Measurements from ENCODE around the gene OR2H1.

OR2H1 gene

DNA sequence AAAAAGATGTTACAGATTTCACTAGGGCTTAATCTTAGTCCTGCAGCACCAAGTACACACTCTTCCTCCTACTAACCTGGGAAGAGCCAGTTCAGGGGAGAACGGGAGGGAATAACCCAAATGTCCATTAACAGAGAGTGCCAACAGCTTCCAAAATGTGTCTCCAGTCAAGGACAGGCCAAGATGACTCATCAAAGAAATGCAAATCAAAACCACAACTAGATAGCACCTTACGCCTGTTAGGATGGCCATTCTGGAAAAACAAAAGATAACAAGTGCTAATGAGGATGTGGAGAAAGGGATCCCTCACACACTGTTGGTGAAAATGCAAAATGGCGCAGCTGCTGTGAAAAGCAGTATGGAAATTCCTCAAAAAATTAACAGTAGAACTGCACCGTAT lies 34.6 kb downstream of the OR2H1 start:
- no peak for DNase-seq
- Histone ChIP-seq H3K9me3 (ENCODE audit: control insufficient read depth, low read length) (no peaks in the 10 kb centered on the region), H3K27ac (ENCODE audit: insufficient read depth, low read length, poor library complexity, severe bottlenecking) (no peak overlapping the region)

DNA sequence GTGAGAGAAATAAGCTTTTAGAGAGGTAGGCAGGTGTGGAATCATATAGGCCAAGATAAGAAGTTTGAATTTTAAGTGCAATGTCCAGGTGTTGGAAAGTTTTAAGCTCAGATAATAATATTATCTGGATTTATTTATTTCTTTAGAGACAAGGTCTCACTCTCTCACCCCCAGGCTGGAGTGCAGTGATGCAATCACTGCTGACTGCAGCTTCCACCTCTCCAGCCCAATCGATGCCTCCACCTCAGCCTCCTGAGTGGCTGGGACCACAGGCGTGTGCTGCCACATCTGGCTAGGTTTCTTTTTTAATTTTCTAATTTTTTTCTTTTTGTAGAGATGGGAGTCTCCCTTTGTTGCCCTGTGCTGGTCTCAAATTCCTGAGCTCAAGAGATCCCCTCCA lies 36.3 kb downstream of the OR2H1 start:
- no peak for DNase-seq
- Histone ChIP-seq H3K36me3 (ENCODE audit: control insufficient read depth, insufficient read depth, low read length) (no peaks in the 10 kb centered on the region), H3K27ac (ENCODE audit: insufficient read depth, low read length, poor library complexity, severe bottlenecking) (no peak overlapping the region), H3K4me3 (ENCODE audit: insufficient read depth, low read depth, low read length, poor library complexity, severe bottlenecking) (no peak overlapping the region), H3K4me1 (ENCODE audit: control insufficient read depth, insufficient read depth, low read length, poor library complexity, severe bottlenecking) (no peaks in the 10 kb centered on the region), H3K27me3 (replicated peaks; ENCODE audit: control insufficient read depth, insufficient read depth, low read length, poor library complexity, severe bottlenecking) (no peaks in the 10 kb centered on the region), H3K9me3 (ENCODE audit: control insufficient read depth, low read length) (no peaks in the 10 kb centered on the region)

More for the DNA sequence above, 34.6 kb downstream of the OR2H1 start:
- Histone ChIP-seq H3K36me3 (ENCODE audit: control insufficient read depth, insufficient read depth, low read length) (no peaks in the 10 kb centered on the region), H3K4me3 (ENCODE audit: insufficient read depth, low read depth, low read length, poor library complexity, severe bottlenecking) (no peak overlapping the region), H3K4me1 (ENCODE audit: control insufficient read depth, insufficient read depth, low read length, poor library complexity, severe bottlenecking) (no peaks in the 10 kb centered on the region), H3K27me3 (replicated peaks; ENCODE audit: control insufficient read depth, insufficient read depth, low read length, poor library complexity, severe bottlenecking) (no peaks in the 10 kb centered on the region)

DNA sequence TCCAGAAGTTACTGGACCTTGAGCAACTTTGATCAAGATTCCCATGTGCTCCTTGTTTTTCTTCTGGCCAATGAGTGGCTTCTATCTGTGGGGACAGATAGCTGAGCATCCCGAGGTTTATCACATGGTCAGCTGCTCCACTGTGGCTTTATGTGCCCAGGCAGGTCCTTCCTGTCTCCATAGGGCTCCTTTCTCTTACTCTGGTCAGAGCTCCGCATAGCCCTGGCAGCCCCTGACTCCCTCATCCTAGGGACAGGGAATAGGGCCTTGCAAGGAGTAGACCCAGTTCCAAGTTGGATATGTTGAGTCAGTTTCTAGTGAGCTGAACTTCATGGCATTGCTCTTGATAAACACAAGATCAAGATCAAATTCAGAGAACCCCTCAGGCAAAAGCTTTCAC lies 37.2 kb downstream of the OR2H1 start:
- Histone ChIP-seq H3K27me3 (replicated peaks; ENCODE audit: control insufficient read depth, insufficient read depth, low read length, poor library complexity, severe bottlenecking) (no peaks in the 10 kb centered on the region), H3K4me1 (ENCODE audit: control insufficient read depth, insufficient read depth, low read length, poor library complexity, severe bottlenecking) (no peaks in the 10 kb centered on the region), H3K36me3 (ENCODE audit: control insufficient read depth, insufficient read depth, low read length) (no peaks in the 10 kb centered on the region), H3K4me3 (ENCODE audit: insufficient read depth, low read depth, low read length, poor library complexity, severe bottlenecking) (no peak overlapping the region), H3K27ac (ENCODE audit: insufficient read depth, low read length, poor library complexity, severe bottlenecking) (no peak overlapping the region), H3K9me3 (ENCODE audit: control insufficient read depth, low read length) (no peaks in the 10 kb centered on the region)
- no peak for DNase-seq

DNA sequence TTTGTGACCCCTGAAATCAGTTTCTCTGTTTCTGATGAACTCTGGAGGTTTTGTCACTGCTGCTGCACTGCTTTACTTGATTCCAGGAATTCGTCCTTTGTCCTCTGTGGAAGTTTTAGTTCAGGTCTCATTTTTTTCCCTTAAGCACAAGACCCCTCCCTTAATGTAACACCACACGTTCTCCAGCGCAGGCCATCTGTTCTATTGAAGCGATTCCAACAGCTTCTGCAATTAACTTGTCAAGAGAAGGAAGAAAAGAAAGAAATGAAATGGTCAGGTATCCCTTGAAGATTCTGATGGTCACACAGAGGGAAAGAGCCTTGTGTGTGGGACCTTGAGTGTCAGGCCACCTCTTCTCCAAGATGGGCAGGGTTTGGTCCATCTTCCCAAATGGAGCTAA lies 38.6 kb downstream of the OR2H1 start:
- H3K27ac ChIP-seq (ENCODE audit: insufficient read depth, low read length, poor library complexity, severe bottlenecking), result no peak overlapping the region

DNA sequence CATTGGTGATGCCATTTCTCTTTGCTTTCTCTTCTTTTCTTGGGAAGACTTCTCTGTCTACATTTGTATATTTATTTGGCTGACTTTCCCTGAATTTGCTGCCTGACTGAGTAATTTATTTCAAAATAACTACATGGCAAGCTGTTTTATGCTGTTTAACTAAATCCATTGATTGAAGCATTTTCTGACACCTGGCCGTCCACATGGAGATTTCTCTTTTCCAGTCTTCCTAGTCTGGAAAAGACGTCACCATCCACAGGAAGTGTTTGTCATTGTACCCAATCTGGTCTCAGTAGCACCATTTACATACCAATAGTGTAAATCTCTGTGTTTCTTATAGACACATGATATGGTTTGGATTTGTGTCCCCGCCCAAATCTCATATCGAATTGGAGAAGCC lies 40.0 kb downstream of the OR2H1 start:
- peaks cover 4% of the 10 kb centered on the region for H3K27me3 ChIP-seq (replicated peaks; ENCODE audit: control insufficient read depth, insufficient read depth, low read length, poor library complexity, severe bottlenecking)
- no peak for DNase-seq
- no peak overlapping the region for H3K4me3 ChIP-seq (ENCODE audit: insufficient read depth, low read depth, low read length, poor library complexity, severe bottlenecking)
- no peaks in the 10 kb centered on the region for H3K9me3 ChIP-seq (ENCODE audit: control insufficient read depth, low read length)
- no peak overlapping the region for H3K27ac ChIP-seq (ENCODE audit: insufficient read depth, low read length, poor library complexity, severe bottlenecking)
- no peaks in the 10 kb centered on the region for H3K36me3 ChIP-seq (ENCODE audit: control insufficient read depth, insufficient read depth, low read length)
- H3K4me1 ChIP-seq (ENCODE audit: control insufficient read depth, insufficient read depth, low read length, poor library complexity, severe bottlenecking), result no peaks in the 10 kb centered on the region

More for the DNA sequence above, 38.6 kb downstream of the OR2H1 start:
- no peak for DNase-seq
- no peak overlapping the region for H3K4me3 ChIP-seq (ENCODE audit: insufficient read depth, low read depth, low read length, poor library complexity, severe bottlenecking)
- no peaks in the 10 kb centered on the region for H3K4me1 ChIP-seq (ENCODE audit: control insufficient read depth, insufficient read depth, low read length, poor library complexity, severe bottlenecking)
- H3K9me3 ChIP-seq (ENCODE audit: control insufficient read depth, low read length), result no peaks in the 10 kb centered on the region
- no peaks in the 10 kb centered on the region for H3K36me3 ChIP-seq (ENCODE audit: control insufficient read depth, insufficient read depth, low read length)
- peaks cover 4% of the 10 kb centered on the region for H3K27me3 ChIP-seq (replicated peaks; ENCODE audit: control insufficient read depth, insufficient read depth, low read length, poor library complexity, severe bottlenecking)

DNA sequence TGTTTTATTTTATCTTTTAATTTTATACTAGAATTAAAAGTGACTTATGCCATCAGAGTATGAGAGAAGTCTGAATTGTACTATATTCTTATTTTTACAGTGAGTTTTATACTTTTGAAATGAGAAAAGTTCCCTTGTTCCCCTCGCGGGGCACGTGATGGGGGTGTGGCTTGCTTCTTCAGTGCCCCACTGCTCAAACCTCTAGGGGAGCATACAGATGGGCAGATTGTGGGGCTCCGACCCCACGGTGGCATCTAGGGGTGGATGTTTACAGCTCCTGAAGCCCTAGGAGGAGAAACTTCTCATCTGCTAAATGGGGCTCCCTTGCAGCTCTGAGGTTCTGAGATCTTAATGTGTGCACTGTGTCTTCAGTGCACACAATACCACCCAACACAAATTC lies 42.7 kb downstream of the OR2H1 start:
- Histone ChIP-seq H3K27me3 (replicated peaks; ENCODE audit: control insufficient read depth, insufficient read depth, low read length, poor library complexity, severe bottlenecking) (peaks cover 4% of the 10 kb centered on the region), H3K4me1 (ENCODE audit: control insufficient read depth, insufficient read depth, low read length, poor library complexity, severe bottlenecking) (no peaks in the 10 kb centered on the region), H3K9me3 (ENCODE audit: control insufficient read depth, low read length) (no peaks in the 10 kb centered on the region), H3K27ac (ENCODE audit: insufficient read depth, low read length, poor library complexity, severe bottlenecking) (no peak overlapping the region), H3K4me3 (ENCODE audit: insufficient read depth, low read depth, low read length, poor library complexity, severe bottlenecking) (no peak overlapping the region), H3K36me3 (ENCODE audit: control insufficient read depth, insufficient read depth, low read length) (no peaks in the 10 kb centered on the region)
- no peak for DNase-seq

DNA sequence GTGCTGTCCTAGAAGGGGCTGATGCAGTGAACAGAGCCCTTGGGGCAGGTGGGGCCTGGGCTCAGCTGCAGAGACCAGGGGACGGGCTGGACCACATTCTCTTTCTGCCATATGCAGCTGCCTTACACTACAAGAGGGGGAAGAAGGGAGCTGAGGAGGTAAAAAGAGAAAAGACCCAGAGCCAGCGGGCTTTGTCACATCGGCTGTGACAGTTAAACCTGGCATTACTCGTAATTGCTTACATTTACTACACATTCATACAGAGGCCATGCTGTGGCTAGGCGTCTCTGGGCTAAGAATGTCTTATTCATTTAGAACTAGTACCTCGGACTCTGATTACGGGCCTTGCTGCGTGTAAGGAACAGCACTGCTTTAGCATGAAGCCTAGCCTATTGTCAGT lies 43.6 kb downstream of the OR2H1 start:
- Histone ChIP-seq H3K27me3 (replicated peaks; ENCODE audit: control insufficient read depth, insufficient read depth, low read length, poor library complexity, severe bottlenecking) (peaks cover 4% of the 10 kb centered on the region), H3K36me3 (ENCODE audit: control insufficient read depth, insufficient read depth, low read length) (no peaks in the 10 kb centered on the region), H3K27ac (ENCODE audit: insufficient read depth, low read length, poor library complexity, severe bottlenecking) (no peak overlapping the region), H3K4me3 (ENCODE audit: insufficient read depth, low read depth, low read length, poor library complexity, severe bottlenecking) (no peak overlapping the region), H3K9me3 (ENCODE audit: control insufficient read depth, low read length) (no peaks in the 10 kb centered on the region), H3K4me1 (ENCODE audit: control insufficient read depth, insufficient read depth, low read length, poor library complexity, severe bottlenecking) (no peaks in the 10 kb centered on the region)
- no peak for DNase-seq

DNA sequence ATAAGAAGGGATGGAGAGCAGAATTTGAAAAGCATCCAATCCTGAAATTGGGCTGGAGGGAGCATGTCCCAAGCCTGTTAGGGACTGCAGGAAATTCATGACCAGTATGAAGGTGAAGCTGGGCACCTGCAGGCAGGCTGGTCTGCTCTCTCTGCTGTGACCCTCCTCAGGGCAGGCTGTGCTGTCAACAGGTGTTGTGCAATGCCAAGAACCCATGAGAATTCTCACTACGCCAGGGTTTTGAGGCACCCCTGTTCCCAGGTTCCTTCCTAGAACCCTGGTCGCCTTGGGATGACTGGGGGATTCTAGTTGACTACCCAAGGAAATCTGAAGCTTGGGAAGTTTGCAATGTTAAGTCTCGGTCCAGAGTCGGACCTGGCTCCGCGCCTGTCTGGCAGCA lies 44.2 kb downstream of the OR2H1 start:
- Histone ChIP-seq H3K27me3 (replicated peaks; ENCODE audit: control insufficient read depth, insufficient read depth, low read length, poor library complexity, severe bottlenecking) (peaks cover 4% of the 10 kb centered on the region), H3K4me1 (ENCODE audit: control insufficient read depth, insufficient read depth, low read length, poor library complexity, severe bottlenecking) (no peaks in the 10 kb centered on the region), H3K27ac (ENCODE audit: insufficient read depth, low read length, poor library complexity, severe bottlenecking) (no peak overlapping the region), H3K4me3 (ENCODE audit: insufficient read depth, low read depth, low read length, poor library complexity, severe bottlenecking) (no peak overlapping the region), H3K36me3 (ENCODE audit: control insufficient read depth, insufficient read depth, low read length) (no peaks in the 10 kb centered on the region), H3K9me3 (ENCODE audit: control insufficient read depth, low read length) (no peaks in the 10 kb centered on the region)
- DNase-seq, result no peak

DNA sequence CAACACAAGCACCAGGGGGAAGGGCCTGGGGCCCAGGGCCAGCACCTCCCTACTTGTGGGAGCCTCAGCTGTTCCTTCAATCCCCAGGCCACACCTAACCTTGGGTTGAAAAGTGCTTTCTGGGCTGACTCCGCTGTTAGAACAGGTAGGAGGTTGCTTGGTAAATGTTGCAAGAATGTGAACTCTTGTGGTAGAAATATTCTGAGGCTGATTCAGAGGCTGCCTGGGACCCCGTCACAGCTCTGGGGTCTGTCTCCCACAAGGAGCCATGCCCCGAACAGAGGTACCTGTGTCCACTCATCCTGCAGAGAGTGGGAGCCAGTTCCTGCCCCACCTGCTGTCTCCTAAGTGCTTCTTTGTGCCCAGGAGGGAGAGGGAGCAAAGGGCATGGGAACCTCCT lies 45.2 kb downstream of the OR2H1 start:
- peaks cover 4% of the 10 kb centered on the region for H3K27me3 ChIP-seq (replicated peaks; ENCODE audit: control insufficient read depth, insufficient read depth, low read length, poor library complexity, severe bottlenecking)
- no peak for DNase-seq
- no peaks in the 10 kb centered on the region for H3K9me3 ChIP-seq (ENCODE audit: control insufficient read depth, low read length)
- H3K36me3 ChIP-seq (ENCODE audit: control insufficient read depth, insufficient read depth, low read length), result no peaks in the 10 kb centered on the region
- no peaks in the 10 kb centered on the region for H3K4me1 ChIP-seq (ENCODE audit: control insufficient read depth, insufficient read depth, low read length, poor library complexity, severe bottlenecking)
- H3K27ac ChIP-seq (ENCODE audit: insufficient read depth, low read length, poor library complexity, severe bottlenecking), result no peak overlapping the region
- H3K4me3 ChIP-seq (ENCODE audit: insufficient read depth, low read depth, low read length, poor library complexity, severe bottlenecking), result no peak overlapping the region

DNA sequence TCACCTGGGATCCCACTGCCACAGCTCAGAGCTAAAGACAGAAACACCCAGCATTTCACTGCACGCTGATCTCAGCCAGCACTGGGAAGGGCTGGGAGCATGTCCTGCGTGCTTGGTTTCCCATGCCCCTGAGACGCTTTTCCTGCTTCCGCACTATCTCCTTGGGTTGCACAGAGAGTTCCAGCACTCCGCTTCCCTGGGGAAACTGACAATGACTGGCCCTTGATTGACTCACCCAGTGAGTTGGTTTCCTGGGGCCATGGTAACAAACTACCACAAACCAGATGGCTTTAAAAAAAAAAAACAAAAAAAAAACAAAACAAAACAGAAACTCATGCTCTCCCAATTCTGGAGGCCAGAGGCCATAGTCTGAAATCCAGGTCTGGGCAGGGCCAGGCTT lies 45.6 kb downstream of the OR2H1 start:
- H3K4me3 ChIP-seq (ENCODE audit: insufficient read depth, low read depth, low read length, poor library complexity, severe bottlenecking), result no peak overlapping the region
- H3K27me3 ChIP-seq (replicated peaks; ENCODE audit: control insufficient read depth, insufficient read depth, low read length, poor library complexity, severe bottlenecking), result peaks cover 4% of the 10 kb centered on the region
- no peak for DNase-seq
- H3K4me1 ChIP-seq (ENCODE audit: control insufficient read depth, insufficient read depth, low read length, poor library complexity, severe bottlenecking), result no peaks in the 10 kb centered on the region
- no peaks in the 10 kb centered on the region for H3K36me3 ChIP-seq (ENCODE audit: control insufficient read depth, insufficient read depth, low read length)
- H3K9me3 ChIP-seq (ENCODE audit: control insufficient read depth, low read length), result no peaks in the 10 kb centered on the region
- no peak overlapping the region for H3K27ac ChIP-seq (ENCODE audit: insufficient read depth, low read length, poor library complexity, severe bottlenecking)

DNA sequence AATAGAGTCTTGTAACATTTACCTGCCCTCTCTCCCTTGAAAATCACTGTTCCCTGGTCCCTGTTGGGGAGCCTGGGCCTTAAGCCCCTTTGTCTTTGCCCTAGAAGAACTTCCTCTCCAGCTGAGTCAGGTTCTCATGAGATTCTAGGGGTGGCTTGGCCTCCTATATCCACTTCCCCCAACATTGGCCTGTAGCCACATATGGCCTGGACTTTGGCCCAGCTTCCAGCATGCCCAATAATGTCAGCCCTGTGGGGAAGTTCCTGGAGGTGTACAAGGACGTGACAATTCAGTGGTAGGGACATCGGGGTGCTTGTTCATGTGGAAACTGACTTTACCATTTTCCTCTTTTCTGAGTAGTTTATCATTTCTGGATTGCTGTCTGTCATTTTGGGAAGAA lies 48.0 kb downstream of the OR2H1 start:
- Histone ChIP-seq H3K36me3 (ENCODE audit: control insufficient read depth, insufficient read depth, low read length) (no peaks in the 10 kb centered on the region), H3K27me3 (replicated peaks; ENCODE audit: control insufficient read depth, insufficient read depth, low read length, poor library complexity, severe bottlenecking) (peaks cover 3% of the 10 kb centered on the region), H3K4me3 (ENCODE audit: insufficient read depth, low read depth, low read length, poor library complexity, severe bottlenecking) (no peak overlapping the region), H3K4me1 (ENCODE audit: control insufficient read depth, insufficient read depth, low read length, poor library complexity, severe bottlenecking) (no peaks in the 10 kb centered on the region), H3K27ac (ENCODE audit: insufficient read depth, low read length, poor library complexity, severe bottlenecking) (no peak overlapping the region), H3K9me3 (ENCODE audit: control insufficient read depth, low read length) (no peaks in the 10 kb centered on the region)
- DNase-seq, result no peak

Data from effector memory CD4-positive, alpha-beta T cell (primary cell).